ENCODE measurements around the gene ACSF2.

The ACSF2 gene

DNA sequence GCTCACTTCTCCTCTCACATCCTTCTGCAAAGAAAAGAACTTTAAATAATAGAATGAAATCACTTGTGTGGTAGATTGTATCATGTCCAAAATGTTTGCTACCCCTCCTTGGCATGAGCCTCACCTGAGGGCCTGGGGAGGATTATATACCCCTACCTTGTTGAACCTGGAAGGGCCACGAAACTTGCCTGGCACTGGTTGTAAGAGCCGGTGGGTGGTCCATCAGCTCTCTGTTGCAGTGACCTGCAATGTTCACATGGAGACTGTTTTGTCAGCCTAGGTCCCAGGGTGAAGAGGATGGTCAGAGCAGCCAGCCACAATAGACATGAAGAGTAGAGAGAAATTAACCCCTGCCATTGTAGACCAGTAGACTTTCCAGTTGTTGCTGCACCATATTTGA is 62.9 kb downstream of the ACSF2 start:
- DNase-seq (ENCODE audit: low read depth) = no peak
- no peak for TF ChIP-seq CTCF (conservative IDR thresholded peaks at IDR 0.05; ENCODE audit: low read depth, low read length)
- H3K4me3 ChIP-seq (ENCODE audit: low read depth, low read length) = no peak overlapping the region

GRCh38 chr17:50491505-50491904 is 65.5 kb downstream of the ACSF2 start:
- no peak for DNase-seq (ENCODE audit: low read depth)
- TF ChIP-seq CTCF (conservative IDR thresholded peaks at IDR 0.05; ENCODE audit: low read depth, low read length) = no peak
- no peak overlapping the region for H3K4me3 ChIP-seq (ENCODE audit: low read depth, low read length)

- no peak for DNase-seq (ENCODE audit: low read depth)
- no peak for TF ChIP-seq CTCF (conservative IDR thresholded peaks at IDR 0.05; ENCODE audit: low read depth, low read length)
- H3K4me3 ChIP-seq (ENCODE audit: low read depth, low read length) = no peak overlapping the region
Measured at GRCh38 chr17:50492214-50492613, 66.2 kb downstream of the ACSF2 start.

DNA sequence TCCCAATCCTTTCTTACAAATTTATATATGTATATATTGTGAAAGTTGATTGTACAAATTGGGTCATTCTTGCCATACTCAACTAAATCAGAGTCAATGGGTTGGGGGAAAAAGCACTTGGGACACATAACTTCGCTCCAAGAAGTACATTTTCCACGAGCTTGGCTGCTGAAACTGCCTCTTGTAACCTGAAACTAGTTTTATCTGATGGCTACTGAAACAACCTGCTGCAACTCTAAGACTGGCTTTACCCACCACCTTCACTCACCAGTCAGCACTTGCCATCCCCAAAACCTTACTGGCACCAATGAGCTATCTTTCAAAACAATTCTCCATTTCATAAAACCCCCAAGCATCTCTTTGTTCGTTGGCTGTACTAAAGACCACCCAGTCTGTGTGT is 67.7 kb downstream of the ACSF2 start:
- DNase-seq (ENCODE audit: low read depth) = no peak
- TF ChIP-seq CTCF (conservative IDR thresholded peaks at IDR 0.05; ENCODE audit: low read depth, low read length) = no peak
- no peak overlapping the region for H3K4me3 ChIP-seq (ENCODE audit: low read depth, low read length)

DNA sequence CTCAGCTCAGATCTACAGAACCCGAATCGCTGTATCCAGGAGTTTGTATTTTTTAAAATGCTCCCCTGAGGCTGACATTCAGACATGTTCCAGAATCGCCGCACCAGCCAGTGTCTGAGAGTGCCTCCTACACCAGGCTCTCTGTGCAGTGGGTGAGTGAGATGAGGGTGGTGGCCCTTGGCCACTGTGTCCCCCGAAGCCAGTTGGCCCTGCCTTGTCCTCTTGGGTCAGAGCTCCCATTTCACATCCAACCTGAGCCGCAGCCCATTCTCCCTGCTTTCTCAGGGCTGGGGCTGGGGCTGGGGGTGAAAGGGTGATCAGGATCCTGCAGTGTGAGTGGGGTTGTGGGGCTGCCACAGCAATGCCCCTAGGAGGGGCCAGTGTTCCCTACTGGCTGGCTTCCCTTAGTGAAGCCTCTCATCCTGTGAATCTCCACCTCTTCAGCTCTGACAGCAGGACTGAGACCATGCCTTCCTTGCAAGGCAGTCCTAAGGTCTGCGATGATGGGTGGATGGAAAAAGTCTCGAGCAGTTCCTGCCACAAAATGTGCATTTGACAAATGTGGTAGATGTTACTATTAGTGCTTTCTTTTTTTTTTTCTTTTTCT is 69.3 kb downstream of the ACSF2 start:
- TF ChIP-seq CTCF (conservative IDR thresholded peaks at IDR 0.05; ENCODE audit: low read depth, low read length) = no peak
- no peak overlapping the region for H3K4me3 ChIP-seq (ENCODE audit: low read depth, low read length)
- no peak for DNase-seq (ENCODE audit: low read depth)

- no peak for TF ChIP-seq CTCF (conservative IDR thresholded peaks at IDR 0.05; ENCODE audit: low read depth, low read length)
- no peak overlapping the region for H3K4me3 ChIP-seq (ENCODE audit: low read depth, low read length)
- DNase-seq (ENCODE audit: low read depth) = peak; percentile 36
Measured at GRCh38 chr17:50495918-50496317, 69.9 kb downstream of the ACSF2 start.
